ENCODE results near the gene KCTD16. TPM values are rescaled to one million over a fixed set of nuclear protein-coding genes. Genes with fewer than 3 reads are reported as not detected.

The KCTD16 gene
- total and polyA plus RNA-seq, 2 experiments from 2014 or later = 0.45 to 3.4 TPM

DNA sequence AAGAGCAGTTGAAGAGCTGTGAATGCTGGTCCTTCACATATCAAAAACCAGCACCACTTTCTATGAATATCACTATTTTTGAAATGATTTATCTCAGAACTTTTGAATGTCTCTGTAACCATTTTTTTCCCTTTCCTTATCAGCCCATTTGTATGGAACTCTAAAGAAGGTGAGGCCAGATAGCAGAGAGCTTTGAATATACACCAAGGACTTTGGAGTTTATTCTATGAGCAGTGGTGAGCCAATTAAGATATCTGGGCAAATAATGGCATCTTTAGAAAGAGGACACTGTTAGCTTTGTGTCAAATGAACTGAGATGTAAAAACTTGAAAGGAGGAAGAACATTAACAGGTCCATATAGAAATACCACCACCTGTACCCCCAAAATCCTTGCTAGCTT is 22.0 kb downstream of the KCTD16 start:
- H3K27me3 ChIP-seq = no peaks in the 10 kb centered on the region
- peaks cover 40% of the 10 kb centered on the region for H3K4me1 ChIP-seq (ENCODE audit: insufficient read depth)
- H3K9me2 ChIP-seq (replicated peaks; ENCODE audit: insufficient read depth) = no peaks in the 10 kb centered on the region
- H3K36me3 ChIP-seq (replicated peaks; ENCODE audit: insufficient read depth, low read depth) = no peaks in the 10 kb centered on the region
- H3K9me3 ChIP-seq (ENCODE audit: low read depth) = no peaks in the 10 kb centered on the region
- peak overlapping the region; percentile 53 for H3K27ac ChIP-seq
- no peak overlapping the region for H3K4me3 ChIP-seq
- no peaks in the 10 kb centered on the region for H4K20me1 ChIP-seq (ENCODE audit: insufficient read depth, poor library complexity, severe bottlenecking)
- H2AFZ ChIP-seq = no peak overlapping the region
- TF ChIP-seq EZH2 (IDR thresholded peaks at IDR 0.05; ENCODE audit: borderline replicate concordance) = no peak
- TF ChIP-seq, protein P1, sequence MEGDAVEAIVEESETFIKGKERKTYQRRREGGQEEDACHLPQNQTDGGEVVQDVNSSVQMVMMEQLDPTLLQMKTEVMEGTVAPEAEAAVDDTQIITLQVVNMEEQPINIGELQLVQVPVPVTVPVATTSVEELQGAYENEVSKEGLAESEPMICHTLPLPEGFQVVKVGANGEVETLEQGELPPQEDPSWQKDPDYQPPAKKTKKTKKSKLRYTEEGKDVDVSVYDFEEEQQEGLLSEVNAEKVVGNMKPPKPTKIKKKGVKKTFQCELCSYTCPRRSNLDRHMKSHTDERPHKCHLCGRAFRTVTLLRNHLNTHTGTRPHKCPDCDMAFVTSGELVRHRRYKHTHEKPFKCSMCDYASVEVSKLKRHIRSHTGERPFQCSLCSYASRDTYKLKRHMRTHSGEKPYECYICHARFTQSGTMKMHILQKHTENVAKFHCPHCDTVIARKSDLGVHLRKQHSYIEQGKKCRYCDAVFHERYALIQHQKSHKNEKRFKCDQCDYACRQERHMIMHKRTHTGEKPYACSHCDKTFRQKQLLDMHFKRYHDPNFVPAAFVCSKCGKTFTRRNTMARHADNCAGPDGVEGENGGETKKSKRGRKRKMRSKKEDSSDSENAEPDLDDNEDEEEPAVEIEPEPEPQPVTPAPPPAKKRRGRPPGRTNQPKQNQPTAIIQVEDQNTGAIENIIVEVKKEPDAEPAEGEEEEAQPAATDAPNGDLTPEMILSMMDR (IDR thresholded peaks at IDR 0.05; ENCODE audit: poor library complexity) = no peak
- TF ChIP-seq EZH2phosphoT487 (IDR thresholded peaks at IDR 0.05; ENCODE audit: low read depth, severe bottlenecking, unreplicated experiment) = no peak
- peak overlapping the region; percentile 64 for H3K4me2 ChIP-seq
- no peaks in the 10 kb centered on the region for H3K79me2 ChIP-seq
- DNase-seq (ENCODE audit: low spot score) = no peak

DNA sequence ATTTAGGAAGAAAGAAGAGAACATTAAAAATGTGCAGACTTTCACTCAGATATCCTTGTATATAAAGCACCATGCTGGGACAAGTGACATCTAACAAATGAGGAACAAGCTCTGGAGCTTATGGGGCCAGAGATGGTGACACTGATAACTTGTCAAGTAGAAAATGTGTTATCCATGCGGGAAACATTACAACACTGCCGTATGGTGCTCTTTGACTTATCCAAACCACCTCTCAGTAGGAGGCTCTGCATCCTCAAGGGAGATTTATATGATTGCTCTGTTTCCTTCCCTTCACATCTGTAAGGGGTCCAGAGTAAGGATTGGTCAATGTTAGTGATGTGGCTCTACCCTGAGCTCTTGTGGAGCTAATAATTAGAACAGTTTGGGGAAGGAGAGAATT is 23.5 kb downstream of the KCTD16 start:
- no peaks in the 10 kb centered on the region for H3K9me2 ChIP-seq (replicated peaks; ENCODE audit: insufficient read depth)
- H3K36me3 ChIP-seq (replicated peaks; ENCODE audit: insufficient read depth, low read depth) = no peaks in the 10 kb centered on the region
- H3K4me1 ChIP-seq (ENCODE audit: insufficient read depth) = peaks cover 50% of the 10 kb centered on the region
- H3K27me3 ChIP-seq = no peaks in the 10 kb centered on the region
- no peak overlapping the region for H3K4me3 ChIP-seq
- no peak overlapping the region for H2AFZ ChIP-seq
- no peak for DNase-seq (ENCODE audit: low spot score)
- H4K20me1 ChIP-seq (ENCODE audit: insufficient read depth, poor library complexity, severe bottlenecking) = no peaks in the 10 kb centered on the region
- no peaks in the 10 kb centered on the region for H3K79me2 ChIP-seq
- no peaks in the 10 kb centered on the region for H3K9me3 ChIP-seq (ENCODE audit: low read depth)
- 43% methylated on average over 2 of the region's 2 CpGs for WGBS (ENCODE audit: low lambda C conversion rate, missing lambda C conversion rate)
- no peak overlapping the region for H3K4me2 ChIP-seq
- no peak for TF ChIP-seq EZH2phosphoT487 (IDR thresholded peaks at IDR 0.05; ENCODE audit: low read depth, severe bottlenecking, unreplicated experiment)
- TF ChIP-seq, protein P1 (IDR thresholded peaks at IDR 0.05; ENCODE audit: poor library complexity) = no peak
- no peak for TF ChIP-seq EZH2 (IDR thresholded peaks at IDR 0.05; ENCODE audit: borderline replicate concordance)
- H3K27ac ChIP-seq = no peak overlapping the region

DNA sequence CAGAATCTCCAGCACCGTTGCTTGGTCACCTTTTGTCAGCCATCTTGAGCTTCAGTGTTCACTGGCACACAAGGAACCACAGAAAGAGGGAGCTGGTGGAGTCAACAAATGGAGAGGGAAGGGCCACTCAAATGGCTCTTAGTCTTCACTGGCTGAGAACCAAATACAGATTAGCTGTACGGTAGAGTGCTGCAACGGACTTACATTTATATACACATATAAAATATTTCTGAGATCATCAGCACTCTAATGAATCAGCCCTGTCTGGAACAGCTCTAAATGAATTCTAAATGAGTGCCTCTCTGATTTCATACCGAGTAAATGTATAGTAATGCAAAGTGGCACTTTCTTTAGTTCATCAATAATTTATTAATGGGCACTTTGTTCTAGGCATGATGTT is 24.8 kb downstream of the KCTD16 start:
- no peaks in the 10 kb centered on the region for H3K9me3 ChIP-seq (ENCODE audit: low read depth)
- no peak for TF ChIP-seq EZH2 (IDR thresholded peaks at IDR 0.05; ENCODE audit: borderline replicate concordance)
- TF ChIP-seq, protein P1 (IDR thresholded peaks at IDR 0.05; ENCODE audit: poor library complexity) = no peak
- TF ChIP-seq EZH2phosphoT487 (IDR thresholded peaks at IDR 0.05; ENCODE audit: low read depth, severe bottlenecking, unreplicated experiment) = no peak
- H3K4me3 ChIP-seq = no peak overlapping the region
- no peak for DNase-seq (ENCODE audit: low spot score)
- no peaks in the 10 kb centered on the region for H4K20me1 ChIP-seq (ENCODE audit: insufficient read depth, poor library complexity, severe bottlenecking)
- no peak overlapping the region for H3K4me2 ChIP-seq
- no peak overlapping the region for H2AFZ ChIP-seq
- WGBS (ENCODE audit: low lambda C conversion rate, missing lambda C conversion rate) = 74% methylated on average over 4 of the region's 4 CpGs
- no peaks in the 10 kb centered on the region for H3K79me2 ChIP-seq
- peaks cover 44% of the 10 kb centered on the region for H3K4me1 ChIP-seq (ENCODE audit: insufficient read depth)
- H3K27me3 ChIP-seq = no peaks in the 10 kb centered on the region
- no peaks in the 10 kb centered on the region for H3K36me3 ChIP-seq (replicated peaks; ENCODE audit: insufficient read depth, low read depth)
- no peaks in the 10 kb centered on the region for H3K9me2 ChIP-seq (replicated peaks; ENCODE audit: insufficient read depth)
- H3K27ac ChIP-seq = peak overlapping the region; percentile 1

DNA sequence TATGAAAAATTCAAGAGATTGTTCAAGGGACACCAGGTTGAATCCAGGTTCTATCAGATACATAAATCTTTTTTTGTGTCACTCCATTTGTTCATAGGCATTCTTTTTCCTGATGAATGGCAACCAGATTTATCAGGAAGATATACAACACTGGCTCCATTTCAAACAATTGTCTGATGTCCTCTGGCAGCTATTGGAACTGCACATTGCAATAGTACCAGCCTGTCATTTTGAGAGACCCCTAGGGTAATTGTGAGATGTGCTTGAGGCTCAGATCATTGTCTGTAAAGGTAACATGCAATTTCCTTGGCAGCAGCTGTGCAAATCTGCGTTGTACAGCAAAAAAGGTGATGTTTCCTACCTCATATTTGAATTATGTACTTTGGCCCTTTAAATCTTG is 25.9 kb downstream of the KCTD16 start:
- Histone ChIP-seq H3K4me3 (no peak overlapping the region), H4K20me1 (ENCODE audit: insufficient read depth, poor library complexity, severe bottlenecking) (no peaks in the 10 kb centered on the region), H3K9me3 (ENCODE audit: low read depth) (no peaks in the 10 kb centered on the region), H3K79me2 (no peaks in the 10 kb centered on the region), H3K9me2 (replicated peaks; ENCODE audit: insufficient read depth) (no peaks in the 10 kb centered on the region), H3K4me1 (ENCODE audit: insufficient read depth) (peaks cover 33% of the 10 kb centered on the region), H2AFZ (no peak overlapping the region), H3K27me3 (no peaks in the 10 kb centered on the region), H3K4me2 (no peak overlapping the region), H3K36me3 (replicated peaks; ENCODE audit: insufficient read depth, low read depth) (no peaks in the 10 kb centered on the region), H3K27ac (no peak overlapping the region)
- no peak for DNase-seq (ENCODE audit: low spot score)
- TF ChIP-seq EZH2 (IDR thresholded peaks at IDR 0.05; ENCODE audit: borderline replicate concordance) = no peak
- no peak for TF ChIP-seq EZH2phosphoT487 (IDR thresholded peaks at IDR 0.05; ENCODE audit: low read depth, severe bottlenecking, unreplicated experiment)
- TF ChIP-seq, protein P1 (IDR thresholded peaks at IDR 0.05; ENCODE audit: poor library complexity) = no peak
- 58% methylated on average over 1 of the region's 1 CpG for WGBS (ENCODE audit: low lambda C conversion rate, missing lambda C conversion rate)
